Fibroblast of peridontal ligament (primary cell): ENCODE results near the gene ACSS1.

ENCODE experiments used
- DNase-seq: peaks from one replicate; pipeline ENCODE4 v3.0.0-alpha.2; 2010; ENCODE audit errors: extremely low read depth

Gene ACSS1

GRCh38 chr20:24994186-24994465 lies 63.8 kb downstream of the ACSS1 start:
- DNase-seq = no peak

- DNase-seq = peak; percentile 83
Measured at GRCh38 chr20:24993337-24994185, 64.4 kb downstream of the ACSS1 start.

- DNase-seq = peak; percentile 85
Measured at GRCh38 chr20:24992487-24993205, 65.3 kb downstream of the ACSS1 start, which contains the start of gene APMAP. Gene APMAP (minus strand): TSS chr20:24992751. CDS start chr20:24992688, 63 bp downstream.

- no peak for DNase-seq
Measured at GRCh38 chr20:24991897-24992486, 65.9 kb downstream of the ACSS1 start.

GRCh38 chr20:24990810-24991252 lies 67.1 kb downstream of the ACSS1 start:
- no peak for DNase-seq

GRCh38 chr20:24989162-24989561 lies 68.8 kb downstream of the ACSS1 start:
- no peak for DNase-seq

- no peak for DNase-seq
Measured at GRCh38 chr20:24987873-24988835, 69.8 kb downstream of the ACSS1 start.

- no peak for DNase-seq
Measured at GRCh38 chr20:24987244-24987643, 70.7 kb downstream of the ACSS1 start.

- DNase-seq = no peak
Measured at GRCh38 chr20:24986436-24987015, 71.4 kb downstream of the ACSS1 start.

- no peak for DNase-seq
Measured at GRCh38 chr20:24985802-24986201, 72.1 kb downstream of the ACSS1 start.

- DNase-seq = no peak
Measured at GRCh38 chr20:24984961-24985640, 72.8 kb downstream of the ACSS1 start.

- DNase-seq = no peak
Measured at GRCh38 chr20:24983896-24984295, 74.0 kb downstream of the ACSS1 start.

- DNase-seq = no peak
Measured at GRCh38 chr20:24981790-24982189, 76.1 kb downstream of the ACSS1 start.

- no peak for DNase-seq
Measured at GRCh38 chr20:24981282-24981681, 76.7 kb downstream of the ACSS1 start.

GRCh38 chr20:24980291-24981053 lies 77.5 kb downstream of the ACSS1 start:
- no peak for DNase-seq

- DNase-seq = no peak
Measured at GRCh38 chr20:24979036-24979960, 78.6 kb downstream of the ACSS1 start.

- no peak for DNase-seq
Measured at GRCh38 chr20:24978513-24978912, 79.4 kb downstream of the ACSS1 start.

GRCh38 chr20:24977797-24978196 lies 80.1 kb downstream of the ACSS1 start:
- DNase-seq = no peak

- no peak for DNase-seq
Measured at GRCh38 chr20:24977336-24977735, 80.6 kb downstream of the ACSS1 start.
